ENCODE measurements around the gene SNX32. TPM values are rescaled to one million over a fixed set of nuclear protein-coding genes. Genes with fewer than 3 reads are reported as not detected.

SNX32 gene
- total and polyA plus RNA-seq, 2 of the 13 experiments (the other 11 are each of a cell fraction or from before 2014, with no cell fraction given) = 0.09 to 0.34 TPM

- Histone ChIP-seq H3K79me2 (ENCODE audit: insufficient read depth, low read length) (peaks cover 5% of the 10 kb centered on the region), H3K9ac (ENCODE audit: insufficient read depth, low read depth, low read length) (peak overlapping the region; percentile 70), H4K20me1 (ENCODE audit: insufficient read depth, low read length) (no peaks in the 10 kb centered on the region), H3K27ac (ENCODE audit: extremely low read length, insufficient read depth, low read length) (no peak overlapping the region), H3K27me3 (ENCODE audit: control insufficient read depth in 1 of 2, insufficient read depth in 2 of 2, low read length in 2 of 2) (no peaks in the 10 kb centered on the region; a peak in 1 of 5 replicates), H3K4me1 (ENCODE audit: insufficient read depth, low read length) (peaks cover 60% of the 10 kb centered on the region), H3K36me3 (replicated peaks in 1 of 2; ENCODE audit: control insufficient read depth in 1 of 2, insufficient read depth in 2 of 2, low read length in 2 of 2) (peaks cover 4 to 19% of the 10 kb centered on the region in 2 experiments; a peak in 4 of 5 replicates), H2AFZ (ENCODE audit: low read length) (no peak overlapping the region), H3K4me2 (ENCODE audit: low read depth, low read length) (peak overlapping the region; percentile 96), H3K4me3 (replicated peaks in 1 of 3; ENCODE audit: insufficient read depth in 1 of 3, low read depth in 2 of 3, low read length in 3 of 3) (peak overlapping the region; percentile 74 to 91 (median 87); a peak in 5 of 6 replicates), H3K9me3 (ENCODE audit: low read length) (no peaks in the 10 kb centered on the region)
- 81% methylated on average over 14 of the region's 14 CpGs for WGBS (ENCODE audit: low lambda C conversion rate)
- no TSS peak for BruUV-seq (replicated peaks)
- intact Hi-C loops (cut with micrococcal nuclease; ENCODE audit: unreplicated experiment) = loop anchor here (5.0 kb wide), 1 partner anchor 45 kb away; no protein-coding TSS in a partner anchor
- POLR2A ChIA-PET = interaction anchor here (1.2 to 7.6 kb wide), 12 partner anchors 10 to 175 kb away, joined by 3 to 95 read pairs (median 8); partner anchors contain the start of genes BANF1, C11orf68, CFL1 and EIF1AD
- in situ Hi-C loops (cut with HindIII; ENCODE audit: extremely low pct_ligation_motif_present, low pct_unique_long_range_greater_than_20kb) = no loop called here
- CTCF ChIA-PET (ENCODE audit: low intra/inter-chr PET ratio, low total read pairs) = interaction anchor here (0.6 to 6.9 kb wide), 3 partner anchors 102 to 417 kb away, joined by 3 to 63 read pairs (median 4); no protein-coding TSS in a partner anchor
- ATAC-seq = no peak
- DNase-seq (ENCODE audit: low spot score) = no peak
- no peak for FAIRE-seq
- TF ChIP-seq ZSCAN5A (CRISPR knock-in tag; IDR thresholded peaks at IDR 0.05; ENCODE audit: borderline replicate concordance) (no peak), ZNF18 (CRISPR knock-in tag; IDR thresholded peaks at IDR 0.05; ENCODE audit: insufficient replicate concordance) (no peak), KDM2A (CRISPR knock-in tag; IDR thresholded peaks at IDR 0.05; ENCODE audit: borderline replicate concordance, low read depth) (no peak), ASH2L (IDR thresholded peaks at IDR 0.05; ENCODE audit: insufficient read length, low read depth, low read length) (no peak), ZNF276 (CRISPR knock-in tag; IDR thresholded peaks at IDR 0.05; ENCODE audit: low read depth) (no peak), ZNF556 (CRISPR knock-in tag; IDR thresholded peaks at IDR 0.05; ENCODE audit: borderline replicate concordance) (no peak), ZNF589 (CRISPR knock-in tag; conservative IDR thresholded peaks at IDR 0.05) (no peak), CBX1 (IDR thresholded peaks at IDR 0.05; ENCODE audit: low read depth) (no peak), CC2D1A (CRISPR knock-in tag; IDR thresholded peaks at IDR 0.05) (no peak), TEAD2 (CRISPR knock-in tag; IDR thresholded peaks at IDR 0.05) (no peak), ZNF432 (CRISPR knock-in tag; IDR thresholded peaks at IDR 0.05; ENCODE audit: borderline replicate concordance) (no peak), ZNF484 (CRISPR knock-in tag; IDR thresholded peaks at IDR 0.05; ENCODE audit: borderline replicate concordance, low read depth) (no peak)
Observed at GRCh38 chr11:65886826-65887722, 53.3 kb downstream of the SNX32 start.
